Measurements from ENCODE around the gene IQGAP2. TPM values are rescaled to one million over a fixed set of nuclear protein-coding genes. Genes with fewer than 3 reads are reported as not detected.

The IQGAP2 gene
- total RNA-seq, 1 donor from 2014 or later, result 0.16 TPM

DNA sequence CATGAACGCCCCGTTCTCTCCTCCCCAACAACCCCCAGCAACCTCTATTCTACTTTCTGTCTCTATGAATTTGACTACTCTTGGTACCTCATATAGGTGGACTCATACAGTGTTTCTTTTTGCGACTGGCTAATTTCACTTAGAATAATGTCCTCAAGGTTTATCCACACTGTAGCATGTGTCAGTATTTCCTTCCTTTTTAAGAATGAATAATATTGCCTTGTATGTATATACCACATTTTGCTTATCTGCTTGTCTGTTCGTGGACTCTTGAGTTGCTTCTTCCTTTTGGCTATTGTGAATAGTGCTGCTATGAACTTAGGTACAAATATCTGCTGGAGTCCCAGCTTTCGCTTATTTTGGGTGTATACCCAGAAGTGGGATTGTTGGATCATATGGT, 42.7 kb downstream of the IQGAP2 start:
- no peak for DNase-seq (ENCODE audit: low read depth)

GRCh38 chr5:76446776-76447175, 43.7 kb downstream of the IQGAP2 start:
- DNase-seq (ENCODE audit: low read depth), result no peak

GRCh38 chr5:76449606-76450005, 46.5 kb downstream of the IQGAP2 start:
- no peak for DNase-seq (ENCODE audit: low read depth)

GRCh38 chr5:76450054-76450453, 47.0 kb downstream of the IQGAP2 start:
- DNase-seq (ENCODE audit: low read depth), result no peak

DNA sequence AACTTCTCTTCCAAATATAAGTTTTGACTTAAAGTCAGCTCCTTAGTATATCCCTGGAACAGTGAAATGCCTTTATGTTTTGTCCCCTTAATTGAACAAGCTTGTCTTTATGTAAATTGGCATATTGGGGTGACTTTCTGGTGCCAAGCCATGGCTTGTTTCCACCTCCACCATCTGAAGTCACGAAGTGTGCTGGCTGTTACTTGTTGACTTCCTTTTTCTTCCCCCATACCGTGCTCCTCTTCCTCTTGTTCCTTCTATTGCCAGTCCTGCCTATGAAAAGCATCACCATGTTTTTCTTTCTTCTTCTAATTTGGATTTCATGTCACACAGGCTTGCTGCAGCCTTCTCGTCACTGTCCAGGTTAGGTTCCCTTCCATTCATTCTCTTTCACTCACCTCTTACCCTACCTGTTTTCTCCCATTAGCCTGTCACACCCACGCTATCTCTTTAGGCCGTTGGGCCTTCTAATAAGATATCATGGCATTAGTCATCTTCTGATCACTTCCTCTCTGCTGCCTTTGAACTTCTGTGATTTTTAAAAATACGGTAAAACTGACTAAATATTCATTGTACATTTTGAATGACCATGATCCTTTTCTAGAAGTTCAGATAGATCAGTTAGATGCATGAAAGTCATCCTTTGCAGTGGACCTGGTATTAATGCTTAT, 48.1 kb downstream of the IQGAP2 start:
- no peak for DNase-seq (ENCODE audit: low read depth)

DNA sequence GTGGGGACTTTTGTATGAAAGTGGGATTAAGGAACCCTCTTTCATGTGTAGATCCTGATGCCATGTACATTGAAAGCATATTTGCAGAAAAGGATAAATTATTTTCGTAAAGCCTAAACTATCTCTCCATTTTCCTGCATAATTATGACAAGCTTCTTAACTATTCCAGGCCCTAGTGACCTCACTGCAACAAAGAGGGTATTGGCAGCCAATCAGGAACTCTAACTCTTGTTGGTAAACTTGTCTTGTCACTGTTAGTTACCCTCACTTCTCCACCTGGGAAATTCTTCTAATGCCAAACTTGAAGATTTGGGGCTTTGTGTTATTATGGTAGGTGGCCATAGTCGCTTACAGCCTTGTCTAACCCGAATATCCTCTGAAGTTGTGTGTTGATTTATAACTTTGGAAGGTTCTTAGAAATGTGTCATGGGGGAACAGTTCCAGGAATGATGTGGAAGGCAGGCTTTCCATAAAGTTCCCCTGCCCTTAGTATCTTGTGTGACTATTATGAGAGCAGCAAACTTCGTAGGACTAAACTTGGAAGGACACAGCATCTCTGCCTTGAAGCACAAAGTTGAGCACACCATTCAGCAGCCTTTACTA, 52.5 kb downstream of the IQGAP2 start:
- DNase-seq (ENCODE audit: low read depth), result no peak

DNA sequence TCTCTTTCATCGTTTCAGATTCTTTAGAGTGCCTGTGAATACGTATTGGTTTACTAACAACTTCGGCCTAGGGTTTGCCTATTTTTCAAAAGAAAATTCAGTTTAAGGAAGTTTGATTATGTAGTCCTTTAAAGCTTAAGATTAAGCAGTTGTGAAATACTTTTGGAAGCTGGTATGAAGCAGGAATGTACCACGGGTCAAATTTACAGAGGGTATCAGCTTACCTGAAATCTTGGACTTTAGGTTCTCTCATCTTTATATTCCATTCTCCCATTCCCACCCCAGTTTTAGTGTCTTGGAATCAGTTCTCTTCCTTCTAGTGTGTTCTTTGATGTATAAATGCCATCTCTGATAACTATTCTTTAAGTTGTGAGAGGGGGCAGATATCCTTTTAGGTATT, 53.2 kb downstream of the IQGAP2 start:
- no peak for DNase-seq (ENCODE audit: low read depth)

GRCh38 chr5:76457674-76458485, 54.8 kb downstream of the IQGAP2 start:
- no peak for DNase-seq (ENCODE audit: low read depth)

GRCh38 chr5:76458486-76458830, 55.4 kb downstream of the IQGAP2 start:
- no peak for DNase-seq (ENCODE audit: low read depth)

DNA sequence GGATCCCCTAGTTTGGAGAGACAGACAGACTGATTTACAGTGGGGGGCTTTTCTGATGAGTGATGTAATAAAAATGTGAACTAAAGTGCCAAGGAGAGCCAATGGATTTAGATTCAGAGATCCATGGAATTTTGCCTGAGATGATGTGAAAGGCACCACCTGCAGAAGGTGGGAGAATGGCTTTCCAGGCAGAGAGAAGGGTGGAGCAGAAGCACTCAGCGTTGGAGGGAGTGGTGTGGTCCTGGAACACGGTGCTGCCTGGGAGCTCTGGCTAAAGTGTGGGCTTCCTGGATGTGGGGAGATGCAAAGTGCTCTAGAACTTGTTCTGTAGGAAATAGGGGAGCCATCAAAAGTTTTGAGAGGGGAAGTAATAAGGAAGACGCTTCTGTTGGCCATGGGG, 57.0 kb downstream of the IQGAP2 start:
- no peak for DNase-seq (ENCODE audit: low read depth)

DNA sequence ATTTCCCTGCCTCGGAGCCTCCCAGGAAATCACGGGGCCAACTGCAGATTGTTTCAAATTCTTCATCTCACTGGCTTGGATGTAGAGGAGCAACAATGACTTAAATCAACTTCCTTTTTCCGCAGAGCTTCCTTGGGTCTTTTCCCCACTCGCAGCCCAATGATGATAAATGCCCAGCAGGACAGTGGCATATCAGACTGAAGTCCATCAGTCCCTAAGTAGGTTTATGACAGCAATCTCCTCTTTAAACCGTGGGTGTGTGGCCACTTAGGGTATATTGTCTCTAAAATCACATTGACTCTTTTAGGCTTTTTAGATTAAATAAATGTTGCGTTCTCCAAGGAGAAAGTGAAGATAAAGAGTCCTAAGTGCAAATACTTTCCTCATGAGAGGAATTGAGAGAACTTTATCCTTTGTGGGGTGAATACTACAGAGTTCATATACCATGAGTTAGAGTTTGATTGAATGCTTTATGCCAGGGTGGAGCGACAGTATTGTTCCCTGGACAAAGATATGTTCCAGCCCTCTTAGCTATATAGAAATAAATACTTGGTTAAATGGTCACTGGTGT, 59.1 kb downstream of the IQGAP2 start:
- no peak for DNase-seq (ENCODE audit: low read depth)

- no peak for DNase-seq (ENCODE audit: low read depth)
Measured at GRCh38 chr5:76467216-76467615, 64.1 kb downstream of the IQGAP2 start.

DNA sequence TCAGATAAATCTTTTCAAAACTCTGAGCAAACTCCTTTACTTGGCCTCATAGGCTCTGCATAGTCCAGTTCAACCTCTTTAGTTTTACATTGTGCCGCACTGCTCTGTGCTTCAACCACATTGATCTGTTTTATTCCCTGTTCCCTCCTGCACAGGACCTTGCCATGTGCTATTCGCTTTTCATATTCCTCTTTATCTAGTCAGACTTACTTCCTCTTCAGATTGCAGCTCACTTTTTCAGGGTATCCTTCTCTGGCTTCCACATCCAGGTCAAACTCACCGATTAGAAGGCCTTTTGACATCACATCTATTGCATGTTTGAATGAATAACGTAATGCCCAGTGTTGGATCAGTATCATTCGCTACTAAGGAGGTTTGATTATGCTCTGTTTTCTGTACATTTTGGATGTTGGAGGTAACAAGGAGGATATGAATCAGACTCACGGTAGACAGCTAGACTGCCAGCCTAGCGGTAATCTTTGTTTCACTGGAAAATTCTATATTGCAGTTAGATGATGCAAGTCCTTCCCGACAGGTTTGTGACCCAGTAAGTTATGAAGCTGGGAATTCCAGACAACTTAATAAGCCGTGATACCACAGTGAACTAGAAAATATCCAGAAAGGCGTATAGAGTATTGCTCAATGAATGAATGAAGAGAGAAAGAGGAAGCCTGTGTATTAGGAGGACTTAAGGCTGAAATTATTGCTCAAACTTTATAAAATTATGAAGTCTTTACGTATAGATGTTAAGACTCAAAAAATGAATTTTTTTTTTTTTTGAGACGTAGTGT, 65.7 kb downstream of the IQGAP2 start:
- no peak for DNase-seq (ENCODE audit: low read depth)

- DNase-seq (ENCODE audit: low read depth), result no peak
Measured at GRCh38 chr5:76469656-76470290, 66.7 kb downstream of the IQGAP2 start.

GRCh38 chr5:76470976-76471375, 67.9 kb downstream of the IQGAP2 start:
- no peak for DNase-seq (ENCODE audit: low read depth)

GRCh38 chr5:76471406-76471805, 68.3 kb downstream of the IQGAP2 start:
- DNase-seq (ENCODE audit: low read depth), result no peak

DNA sequence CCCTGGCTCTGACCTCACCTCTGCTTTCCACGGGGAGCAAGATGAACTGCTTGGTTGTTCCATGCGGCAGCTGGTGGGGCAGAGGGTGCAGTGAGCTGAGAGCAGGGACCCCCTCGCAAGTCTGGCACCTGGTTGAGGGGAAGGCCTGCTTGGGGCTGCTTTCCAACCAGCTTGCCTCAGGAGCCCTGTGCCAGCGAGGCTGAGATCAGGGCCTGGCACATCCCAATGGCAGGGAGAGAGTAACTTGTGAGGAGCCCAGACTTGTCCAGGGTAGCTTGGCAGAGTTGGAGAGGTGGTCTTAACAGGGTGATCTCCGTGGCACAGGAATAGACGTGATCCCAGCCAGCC, 68.9 kb downstream of the IQGAP2 start:
- DNase-seq (ENCODE audit: low read depth), result no peak

- DNase-seq (ENCODE audit: low read depth), result no peak
Measured at GRCh38 chr5:76472335-76473008, 69.4 kb downstream of the IQGAP2 start.

GRCh38 chr5:76473009-76473336, 69.9 kb downstream of the IQGAP2 start:
- DNase-seq (ENCODE audit: low read depth), result no peak

DNA sequence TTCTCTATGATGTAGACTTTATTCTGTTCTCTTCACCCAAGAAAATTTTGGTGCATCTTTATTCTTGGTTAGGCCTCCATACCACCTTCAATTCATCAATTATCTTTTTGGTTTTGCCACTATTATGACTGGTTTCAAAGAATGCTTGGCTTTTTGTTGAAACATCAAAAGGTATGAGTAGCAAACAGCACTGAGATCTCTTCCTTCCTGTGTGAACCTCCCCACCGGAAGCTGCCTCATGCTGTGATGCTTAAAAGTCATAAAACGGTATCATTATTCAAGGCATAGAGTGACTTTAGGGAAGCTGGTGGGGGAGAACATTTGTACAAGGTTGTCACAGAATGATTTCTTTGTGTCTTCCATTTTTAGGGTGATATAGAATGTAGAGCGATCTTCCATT, 70.6 kb downstream of the IQGAP2 start:
- DNase-seq (ENCODE audit: low read depth), result no peak

- no peak for DNase-seq (ENCODE audit: low read depth)
Measured at GRCh38 chr5:76474377-76474776, 71.3 kb downstream of the IQGAP2 start.
